Measurements from ENCODE around the gene MAP7D3.

GRCh38 chrX:136215559-136215958 lies 35.6 kb downstream of the MAP7D3 start:
- TF ChIP-seq POLR2AphosphoS5 (IDR thresholded peaks at IDR 0.05), result no peak
- no peak for TF ChIP-seq CTCF (IDR thresholded peaks at IDR 0.05)
- TF ChIP-seq POLR2A (IDR thresholded peaks at IDR 0.05), result no peak

All from sigmoid colon (tissue), 4 donors.